Measurements from ENCODE around the gene ASB2. TPM values are rescaled to one million over a fixed set of nuclear protein-coding genes. Genes with fewer than 3 reads are reported as not detected.

ASB2 gene
- polyA plus RNA-seq, 1 donor from 2014 or later, result 0.26 TPM

- H3K36me3 ChIP-seq (ENCODE audit: insufficient read depth, low read length), result no peaks in the 10 kb centered on the region
- no peaks in the 10 kb centered on the region for H4K20me1 ChIP-seq (ENCODE audit: insufficient read depth)
- H3K79me2 ChIP-seq (replicated peaks; ENCODE audit: insufficient read depth, low read length), result no peaks in the 10 kb centered on the region
- no peaks in the 10 kb centered on the region for H3F3A ChIP-seq (ENCODE audit: insufficient read depth, low read length, poor library complexity, severe bottlenecking)
- H3K27ac ChIP-seq (ENCODE audit: low read length), result no peak overlapping the region
- no peaks in the 10 kb centered on the region for H3K9me3 ChIP-seq (ENCODE audit: low read length)
- no peaks in the 10 kb centered on the region for H3K27me3 ChIP-seq (ENCODE audit: insufficient read depth, low read depth, low read length)
- TF ChIP-seq TAF1 (IDR thresholded peaks at IDR 0.05; ENCODE audit: low read depth), result no peak
- no peak for TF ChIP-seq RAD21 (conservative IDR thresholded peaks at IDR 0.05)
- TF ChIP-seq REST (IDR thresholded peaks at IDR 0.05; ENCODE audit: borderline replicate concordance), result no peak
- TF ChIP-seq EZH2 (IDR thresholded peaks at IDR 0.05; ENCODE audit: borderline replicate concordance, insufficient read depth, low read length, poor library complexity, severe bottlenecking), result no peak
- TF ChIP-seq MXI1 (conservative IDR thresholded peaks at IDR 0.05; ENCODE audit: poor library complexity, severe bottlenecking), result no peak
- TF ChIP-seq SMC3 (conservative IDR thresholded peaks at IDR 0.05; ENCODE audit: poor library complexity), result no peak
- TF ChIP-seq POLR2AphosphoS5 (IDR thresholded peaks at IDR 0.05), result no peak
- TF ChIP-seq EP300 (conservative IDR thresholded peaks at IDR 0.05; ENCODE audit: poor library complexity, severe bottlenecking), result no peak
- no peak for TF ChIP-seq CTCF (IDR thresholded peaks at IDR 0.05; ENCODE audit: poor library complexity, severe bottlenecking)
- H3K9me2 ChIP-seq (ENCODE audit: insufficient read depth, low read length), result no peaks in the 10 kb centered on the region
- H3K9ac ChIP-seq (ENCODE audit: low read length), result no peak overlapping the region
- no peak overlapping the region for H2AFZ ChIP-seq (ENCODE audit: low read depth, low read length)
- no peak overlapping the region for H3K4me2 ChIP-seq (ENCODE audit: low read length)
- no peak overlapping the region for H3K4me3 ChIP-seq (ENCODE audit: low read length)
Measured at GRCh38 chr14:93932642-93933041, 43.7 kb downstream of the ASB2 start.

GRCh38 chr14:93930989-93931307 lies 45.4 kb downstream of the ASB2 start:
- Histone ChIP-seq H3K4me2 (ENCODE audit: low read length) (no peak overlapping the region), H3K9me2 (ENCODE audit: insufficient read depth, low read length) (no peaks in the 10 kb centered on the region), H3K9me3 (ENCODE audit: low read length) (no peaks in the 10 kb centered on the region), H3K79me2 (replicated peaks; ENCODE audit: insufficient read depth, low read length) (no peaks in the 10 kb centered on the region), H3K36me3 (ENCODE audit: insufficient read depth, low read length) (no peaks in the 10 kb centered on the region), H3K27me3 (ENCODE audit: insufficient read depth, low read depth, low read length) (no peaks in the 10 kb centered on the region), H2AFZ (ENCODE audit: low read depth, low read length) (no peak overlapping the region), H3F3A (ENCODE audit: insufficient read depth, low read length, poor library complexity, severe bottlenecking) (no peaks in the 10 kb centered on the region), H3K4me3 (ENCODE audit: low read length) (no peak overlapping the region), H3K9ac (ENCODE audit: low read length) (no peak overlapping the region), H3K27ac (ENCODE audit: low read length) (no peak overlapping the region), H4K20me1 (ENCODE audit: insufficient read depth) (no peaks in the 10 kb centered on the region)
- no peak for TF ChIP-seq SMC3 (conservative IDR thresholded peaks at IDR 0.05; ENCODE audit: poor library complexity)
